RWPE2 (cell line): ENCODE data around the gene PTPRQ.

Source experiments
- ATAC-seq: fragments of 200-7000 bp; cut with Tn5 transposase; 3 replicates; pipeline ENCODE4 v1.9.1; 2021; ENCODE audit warnings: low read depth
- DNase-seq: peaks from one replicate; pipeline ENCODE4 v3.0.0-alpha.2; 2020; ENCODE audit warnings: low spot score
- H3K27ac ChIP-seq: fragments of 450-650 bp; 2 replicates; pipeline ENCODE4 v1.5.1; 2017; ENCODE audit warnings: mild to moderate bottlenecking; ENCODE audit not compliant: poor library complexity, severe bottlenecking
- H3K27me3 ChIP-seq: fragments of 250-450 bp; sonication (Bioruptor Pico); 2 replicates; pipeline ENCODE4 v1.5.1; 2021; ENCODE audit warnings: mild to moderate bottlenecking, moderate library complexity; ENCODE audit not compliant: insufficient read depth, poor library complexity, severe bottlenecking
- H3K36me3 ChIP-seq: fragments of 250-450 bp; sonication (Bioruptor Pico); 2 replicates; pipeline ENCODE4 v1.5.1; 2020; ENCODE audit warnings: low read depth, mild to moderate bottlenecking, moderate library complexity
- H3K4me1 ChIP-seq: fragments of 250-450 bp; sonication (Bioruptor Pico); 2 replicates; pipeline ENCODE4 v1.5.1; 2021; ENCODE audit warnings: mild to moderate bottlenecking, moderate library complexity; ENCODE audit not compliant: insufficient read depth, poor library complexity, severe bottlenecking
- H3K4me3 ChIP-seq: fragments of 250-450 bp; sonication (Bioruptor Pico); 2 replicates; pipeline ENCODE4 v1.5.1; 2021; ENCODE audit warnings: mild to moderate bottlenecking, moderate library complexity; ENCODE audit not compliant: severe bottlenecking
- H3K9me3 ChIP-seq: fragments of 250-450 bp; sonication (Bioruptor Pico); 2 replicates; pipeline ENCODE4 v1.5.1; 2021; ENCODE audit warnings: mild to moderate bottlenecking, moderate library complexity; ENCODE audit not compliant: severe bottlenecking
- CTCF ChIP-seq: fragments of 450-650 bp; IDR thresholded peaks from one replicate; pipeline ENCODE4 v1.5.1; 2017; ENCODE audit warnings: mild to moderate bottlenecking, moderate library complexity; ENCODE audit not compliant: poor library complexity, severe bottlenecking

The PTPRQ gene

GRCh38 chr12:80598004-80598606, 154.1 kb downstream of the PTPRQ start:
- ATAC-seq (peak; percentile 94), DNase-seq (peak; percentile 36)
- Histone ChIP-seq H3K36me3 (no peaks in the 10 kb centered on the region), H3K9me3 (no peaks in the 10 kb centered on the region), H3K4me3 (no peak overlapping the region), H3K27me3 (no peaks in the 10 kb centered on the region), H3K4me1 (peaks cover 7% of the 10 kb centered on the region), H3K27ac (no peak overlapping the region)
- peak; percentile 82 for TF ChIP-seq CTCF

- Histone ChIP-seq H3K4me1 (no peaks in the 10 kb centered on the region), H3K9me3 (no peaks in the 10 kb centered on the region), H3K27me3 (no peaks in the 10 kb centered on the region), H3K27ac (no peak overlapping the region), H3K4me3 (no peak overlapping the region), H3K36me3 (no peaks in the 10 kb centered on the region)
- ATAC-seq (no peak), DNase-seq (no peak)
- no peak for TF ChIP-seq CTCF
These were observed 158.4 kb downstream of the PTPRQ start for GRCh38 chr12:80602455-80602854.

- Histone ChIP-seq H3K27ac (no peak overlapping the region), H3K4me1 (no peaks in the 10 kb centered on the region), H3K36me3 (no peaks in the 10 kb centered on the region), H3K27me3 (no peaks in the 10 kb centered on the region), H3K9me3 (no peaks in the 10 kb centered on the region), H3K4me3 (no peak overlapping the region)
- DNase-seq (no peak), ATAC-seq (no peak)
- TF ChIP-seq CTCF: peak; percentile 43
These were observed 163.5 kb downstream of the PTPRQ start for GRCh38 chr12:80607361-80608135.

GRCh38 chr12:80617733-80618132, 173.7 kb downstream of the PTPRQ start:
- no peak overlapping the region for H3K27ac ChIP-seq
- no peaks in the 10 kb centered on the region for H3K36me3 ChIP-seq
- TF ChIP-seq CTCF: no peak
- H3K4me3 ChIP-seq: no peak overlapping the region
- H3K9me3 ChIP-seq: no peaks in the 10 kb centered on the region
- no peaks in the 10 kb centered on the region for H3K27me3 ChIP-seq
- no peaks in the 10 kb centered on the region for H3K4me1 ChIP-seq
- DNase-seq: no peak
- no peak for ATAC-seq

GRCh38 chr12:80620281-80620680, 176.2 kb downstream of the PTPRQ start:
- no peaks in the 10 kb centered on the region for H3K36me3 ChIP-seq
- H3K9me3 ChIP-seq: no peaks in the 10 kb centered on the region
- H3K4me3 ChIP-seq: no peak overlapping the region
- no peaks in the 10 kb centered on the region for H3K4me1 ChIP-seq
- no peak for TF ChIP-seq CTCF
- H3K27ac ChIP-seq: no peak overlapping the region
- ATAC-seq (no peak), DNase-seq (no peak)
- no peaks in the 10 kb centered on the region for H3K27me3 ChIP-seq
